ENCODE results near the gene ADORA1. TPM values are rescaled to one million over a fixed set of nuclear protein-coding genes. Genes with fewer than 3 reads are reported as not detected.

Gene ADORA1
- polyA plus RNA-seq, 1 donor (not counting 4 experiments of a cell fraction or from before 2014, with no cell fraction given), result 0.09 TPM

- Histone ChIP-seq H3K4me2 (ENCODE audit: control insufficient read depth, extremely low read depth, insufficient read depth, low read depth, low read length) (no peak overlapping the region), H3K27me3 (ENCODE audit: control insufficient read depth, extremely low read depth, insufficient read depth, low read length) (peaks cover 4% of the 10 kb centered on the region), H4K20me1 (ENCODE audit: control insufficient read depth, extremely low read depth, insufficient read depth, low read length) (no peaks in the 10 kb centered on the region), H3K4me1 (ENCODE audit: control insufficient read depth, extremely low read depth, insufficient read depth, low read length) (peaks cover 4% of the 10 kb centered on the region), H3K9me1 (ENCODE audit: control insufficient read depth, extremely low read depth, insufficient read depth, low read length) (no peaks in the 10 kb centered on the region), H2AFZ (ENCODE audit: control insufficient read depth, low read length) (no peak overlapping the region), H3K9ac (ENCODE audit: control insufficient read depth, extremely low read depth, insufficient read depth, low read length) (no peak overlapping the region), H3K79me2 (ENCODE audit: control insufficient read depth, insufficient read depth, low read length) (no peaks in the 10 kb centered on the region), H3K36me3 (ENCODE audit: control insufficient read depth in 2 of 2, extremely low read depth in 1 of 2, insufficient read depth in 2 of 2, low read length in 2 of 2) (no peaks in the 10 kb centered on the region), H3K9me3 (ENCODE audit: control insufficient read depth, low read depth, low read length) (no peaks in the 10 kb centered on the region), H3K27ac (ENCODE audit: control insufficient read depth, insufficient read depth, low read length) (no peak overlapping the region), H3K4me3 (ENCODE audit: control insufficient read depth in 2 of 3, extremely low read depth in 1 of 3, insufficient read depth in 2 of 3, low read depth in 1 of 3, low read length in 3 of 3) (no peak overlapping the region)
- FAIRE-seq (no peak), DNase-seq (ENCODE audit: low read depth, low spot score) (no peak)
- dilution Hi-C loops (cut with MboI; ENCODE audit: extremely low pct_ligation_motif_present, low sequenced_read_pairs), result no loop called here
- no peak for TF ChIP-seq EZH2 (IDR thresholded peaks at IDR 0.05; ENCODE audit: low read length)
Measured at GRCh38 chr1:203098914-203099520, 28.5 kb upstream of the ADORA1 start.

GRCh38 chr1:203099805-203100515, 27.6 kb upstream of the ADORA1 start:
- no peak for DNase-seq (ENCODE audit: low read depth, low spot score)
- Histone ChIP-seq H3K9me3 (ENCODE audit: control insufficient read depth, low read depth, low read length) (no peaks in the 10 kb centered on the region), H3K27me3 (ENCODE audit: control insufficient read depth, extremely low read depth, insufficient read depth, low read length) (peaks cover 4% of the 10 kb centered on the region), H3K9me1 (ENCODE audit: control insufficient read depth, extremely low read depth, insufficient read depth, low read length) (no peaks in the 10 kb centered on the region), H3K4me2 (ENCODE audit: control insufficient read depth, extremely low read depth, insufficient read depth, low read depth, low read length) (no peak overlapping the region), H2AFZ (ENCODE audit: control insufficient read depth, low read length) (no peak overlapping the region), H3K9ac (ENCODE audit: control insufficient read depth, extremely low read depth, insufficient read depth, low read length) (no peak overlapping the region), H3K79me2 (ENCODE audit: control insufficient read depth, insufficient read depth, low read length) (no peaks in the 10 kb centered on the region), H3K27ac (ENCODE audit: control insufficient read depth, insufficient read depth, low read length) (no peak overlapping the region), H3K4me1 (ENCODE audit: control insufficient read depth, extremely low read depth, insufficient read depth, low read length) (no peaks in the 10 kb centered on the region), H3K36me3 (ENCODE audit: control insufficient read depth in 2 of 2, extremely low read depth in 1 of 2, insufficient read depth in 2 of 2, low read length in 2 of 2) (no peaks in the 10 kb centered on the region), H4K20me1 (ENCODE audit: control insufficient read depth, extremely low read depth, insufficient read depth, low read length) (no peaks in the 10 kb centered on the region), H3K4me3 (ENCODE audit: control insufficient read depth in 2 of 3, extremely low read depth in 1 of 3, insufficient read depth in 2 of 3, low read depth in 1 of 3, low read length in 3 of 3) (no peak overlapping the region)
- dilution Hi-C loops (cut with MboI; ENCODE audit: extremely low pct_ligation_motif_present, low sequenced_read_pairs), result no loop called here
- FAIRE-seq, result no peak
- TF ChIP-seq CTCF (optimal IDR thresholded peaks at IDR 0.05 in 1 of 3, IDR thresholded peaks at IDR 0.05 in 1 of 3, conservative IDR thresholded peaks at IDR 0.05 in 1 of 3; ENCODE audit: extremely low read depth in 1 of 3, insufficient read depth in 2 of 3, low read length in 3 of 3), result no peak
- no peak for TF ChIP-seq EZH2 (IDR thresholded peaks at IDR 0.05; ENCODE audit: low read length)
